ENCODE measurements around the gene TRIM41.
"Not testable (repeated sequence)": the region's sequence is repeated elsewhere in the genome, so short reads cannot be mapped to it uniquely, and the experiment has no call there.

TRIM41 gene

DNA sequence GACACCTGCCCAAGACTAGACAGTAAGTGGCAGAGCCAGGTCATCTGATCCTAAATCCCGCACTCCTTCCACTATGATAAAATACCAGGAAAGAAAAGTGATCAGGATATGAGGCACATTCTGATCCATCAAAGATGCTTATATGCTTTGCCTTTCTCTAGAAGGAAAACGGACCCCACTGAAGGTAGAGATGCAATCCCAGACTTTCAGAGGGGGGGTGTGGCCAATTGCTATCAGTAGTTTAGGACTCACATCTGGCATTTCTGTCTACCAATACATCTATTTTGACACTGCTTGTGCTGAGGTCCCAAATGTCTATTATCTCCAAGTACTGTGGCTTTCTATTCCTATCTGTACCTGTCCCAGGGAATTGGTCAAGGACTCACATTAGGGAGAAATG, 36.2 kb downstream of the TRIM41 start:
- no peak for DNase-seq

DNA sequence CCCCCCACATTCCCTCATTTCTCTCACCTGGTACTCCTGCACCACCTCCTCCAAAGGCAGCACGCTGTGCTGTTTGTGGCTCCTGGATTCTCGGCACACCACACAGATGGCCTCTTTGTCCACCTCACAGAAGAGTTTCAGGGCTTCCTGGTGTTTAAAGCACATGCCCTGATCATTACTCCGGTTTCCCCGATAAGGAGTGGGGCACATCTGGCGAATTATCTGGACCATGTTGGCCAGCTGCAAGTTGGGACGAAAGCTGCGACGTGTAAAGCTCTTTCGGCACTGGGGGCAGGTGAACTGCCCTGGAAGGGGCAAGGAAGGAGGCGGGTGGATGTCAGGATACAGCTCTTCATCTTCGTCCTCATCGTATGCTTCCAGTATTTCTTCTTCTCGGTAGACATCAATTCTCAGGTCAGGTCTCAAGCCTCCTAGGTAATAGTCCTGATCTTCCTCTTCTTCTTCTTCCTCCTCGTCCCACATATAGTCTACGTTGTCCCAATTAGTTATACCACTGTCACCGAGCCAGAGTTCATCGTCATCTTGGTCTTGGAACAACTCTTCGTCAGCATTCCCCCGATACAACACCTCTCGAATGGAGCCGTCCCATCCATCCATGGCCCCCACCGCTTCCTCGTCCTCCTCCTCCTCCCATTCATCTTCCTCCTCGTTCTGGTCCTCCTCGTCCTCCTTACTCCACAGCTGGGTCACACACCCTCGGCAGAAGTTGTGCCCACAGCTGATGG, 37.1 kb downstream of the TRIM41 start:
- DNase-seq, result no peak

DNA sequence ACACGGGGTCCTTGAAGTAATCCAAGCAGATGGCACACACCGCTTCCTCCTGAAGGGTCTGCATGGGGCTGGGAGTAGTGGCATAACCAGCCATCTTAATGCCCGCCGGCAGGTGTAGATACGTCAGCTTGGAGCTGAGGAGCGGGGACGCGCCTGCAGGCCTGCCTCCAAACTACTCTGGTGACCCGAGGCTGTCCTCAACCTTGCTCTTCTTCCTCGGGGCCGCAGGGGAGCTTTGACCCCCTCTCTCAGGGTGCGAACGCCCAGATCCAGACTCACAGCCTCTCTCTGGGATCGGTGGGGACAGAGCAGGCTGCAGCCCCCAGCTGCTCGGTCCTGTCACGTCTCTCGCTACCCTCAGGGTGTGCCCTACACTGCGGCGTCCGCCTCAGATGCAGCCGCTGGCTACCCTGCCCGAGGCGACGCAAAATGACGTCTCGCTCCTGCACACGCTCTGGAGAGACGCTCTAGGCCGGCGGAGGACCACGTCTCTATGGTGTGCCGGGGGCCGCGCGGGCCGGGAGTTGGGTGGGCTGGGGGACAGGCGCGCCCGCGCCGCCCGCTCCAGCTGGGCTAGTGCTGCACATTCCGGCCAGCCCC, 37.7 kb downstream of the TRIM41 start, which contains the start of gene TRIM52:
TRIM52 (minus strand) TSS at position 424 of the 600 bp plus-strand sequence; CDS start at position 94, 330 bp downstream.
- peak; percentile 88 for DNase-seq

DNA sequence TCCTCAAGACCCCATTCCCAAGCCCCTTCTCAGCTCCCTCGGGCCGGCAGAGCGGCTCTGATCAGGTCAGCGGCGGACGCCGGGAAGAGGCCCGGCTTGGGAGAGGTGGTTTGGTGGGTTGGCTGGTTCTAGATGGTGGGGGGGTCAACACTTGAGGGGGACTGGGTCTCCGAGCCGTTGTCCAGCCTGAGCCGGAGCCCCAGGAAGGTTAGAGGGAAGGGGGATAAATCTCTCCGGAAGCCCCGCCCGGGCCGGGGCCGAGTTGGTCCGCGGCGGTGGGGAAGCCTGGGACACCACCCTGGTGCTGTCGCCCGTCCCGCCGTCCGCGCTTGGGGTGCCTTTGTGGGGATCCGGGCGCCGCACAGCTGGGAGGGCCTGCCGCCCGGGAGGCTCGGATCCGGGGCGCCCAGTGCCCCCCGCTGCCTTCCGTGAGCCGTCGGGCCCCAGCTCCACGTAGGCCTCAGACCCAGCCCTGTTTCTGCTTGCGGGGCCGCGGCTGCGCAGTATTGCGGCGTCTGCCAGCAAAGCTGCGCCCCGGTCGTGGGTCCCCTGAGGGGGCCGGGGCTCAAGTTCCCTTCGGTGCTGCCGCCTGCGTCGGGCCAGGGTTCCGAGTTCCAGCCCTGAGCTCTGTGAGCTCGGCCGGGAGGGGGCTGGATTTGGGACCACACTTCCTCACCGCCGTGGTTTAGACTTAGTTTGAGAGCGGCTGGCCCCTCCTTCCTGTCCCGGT, 38.4 kb downstream of the TRIM41 start:
- peak; percentile 67 for DNase-seq

DNA sequence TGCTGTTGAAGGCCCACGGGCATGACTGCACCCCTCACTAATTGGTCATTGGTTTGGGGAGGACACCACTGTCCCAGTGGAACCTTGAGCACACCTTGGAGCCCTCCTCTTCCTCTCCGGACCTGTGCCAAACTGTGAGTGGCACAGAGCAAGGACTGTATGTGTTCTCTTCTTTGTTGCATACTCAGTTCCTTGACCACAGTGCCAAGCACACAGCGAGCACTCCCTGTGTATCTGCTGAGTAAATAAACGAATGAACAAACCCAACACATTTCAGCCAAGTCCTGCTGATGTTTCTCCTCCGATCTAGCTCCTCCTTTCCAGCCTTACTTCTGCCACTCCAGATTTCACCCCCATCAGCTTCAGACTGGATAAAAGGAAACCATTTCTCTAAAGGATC, 40.6 kb downstream of the TRIM41 start:
- no peak for DNase-seq

DNA sequence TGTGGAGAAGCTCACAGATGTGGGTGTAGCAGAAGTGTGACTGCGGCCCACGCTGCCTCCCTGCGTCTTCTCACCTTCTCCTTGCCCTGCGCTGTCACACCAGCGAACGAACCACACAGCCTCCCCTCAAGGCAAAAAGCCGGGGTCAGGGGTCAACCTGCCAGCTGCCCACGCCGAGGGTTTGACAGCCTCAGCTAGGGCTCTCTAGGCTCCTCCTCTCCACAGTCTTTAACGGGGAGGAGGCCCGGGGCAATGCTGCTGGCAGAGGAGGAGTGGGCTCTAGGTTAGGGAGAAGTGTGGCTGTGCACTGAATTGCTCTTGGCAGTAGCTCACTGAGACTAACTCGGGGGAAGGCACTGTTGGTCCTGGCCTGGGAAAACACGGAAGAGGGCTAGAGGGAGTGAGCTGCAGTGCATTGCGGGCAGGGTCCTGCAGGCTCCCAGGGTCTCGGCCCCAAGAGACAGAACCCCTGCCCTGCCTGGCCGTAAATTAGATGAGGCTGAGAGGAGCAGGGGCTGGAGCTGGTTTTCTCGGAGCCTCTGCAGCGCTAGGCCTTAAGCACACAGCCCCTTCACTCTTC, 42.1 kb downstream of the TRIM41 start:
- no peak for DNase-seq

DNA sequence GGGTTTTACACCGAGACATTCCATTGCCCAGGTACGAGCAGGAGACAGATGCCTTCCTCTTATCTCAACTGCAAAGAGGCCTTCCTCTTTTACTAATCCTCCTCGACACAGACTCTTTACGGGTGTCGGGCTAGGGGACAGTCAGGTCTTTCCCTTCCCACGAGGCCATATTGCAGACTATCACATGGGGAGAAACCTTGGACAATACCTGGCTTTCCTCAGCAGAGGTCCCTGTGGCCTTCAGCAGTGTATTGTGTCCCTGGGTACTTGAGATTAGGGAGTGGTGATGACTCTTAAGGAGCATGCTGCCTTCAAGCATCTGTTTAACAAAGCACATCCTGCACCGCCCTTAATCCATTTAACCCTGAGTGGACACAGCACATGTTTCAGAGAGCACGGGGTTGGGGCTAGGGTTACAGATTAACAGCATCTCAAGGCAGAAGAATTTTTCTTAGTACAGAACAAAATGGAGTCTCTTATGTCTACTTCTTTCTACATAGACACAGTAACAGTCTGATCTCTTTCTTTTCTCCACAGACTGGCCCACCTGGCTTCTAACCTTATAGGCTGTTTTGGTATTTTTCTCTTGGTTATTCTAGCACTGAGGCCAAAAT, 44.3 kb downstream of the TRIM41 start:
- not testable (repeated sequence) for DNase-seq

DNA sequence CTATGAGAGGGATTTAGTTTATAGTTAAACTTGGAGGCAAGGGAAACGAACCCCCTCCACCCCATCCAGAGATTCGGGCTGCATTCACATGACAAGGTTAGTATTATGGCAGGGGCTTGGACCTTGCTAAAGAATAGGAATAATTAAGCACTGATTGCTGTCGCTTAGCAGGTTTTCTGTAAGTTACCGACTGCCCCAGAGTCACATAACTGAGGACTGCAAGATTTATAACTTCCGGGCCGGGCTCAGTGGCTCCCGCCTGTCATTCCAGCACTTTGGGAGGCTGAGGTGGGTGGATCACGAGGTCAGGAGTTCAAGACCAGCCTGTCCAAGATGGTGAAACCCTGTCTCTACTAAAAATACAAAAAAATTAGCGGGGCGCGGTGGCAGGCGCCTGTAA, 44.8 kb downstream of the TRIM41 start:
- DNase-seq, result not testable (repeated sequence)

DNA sequence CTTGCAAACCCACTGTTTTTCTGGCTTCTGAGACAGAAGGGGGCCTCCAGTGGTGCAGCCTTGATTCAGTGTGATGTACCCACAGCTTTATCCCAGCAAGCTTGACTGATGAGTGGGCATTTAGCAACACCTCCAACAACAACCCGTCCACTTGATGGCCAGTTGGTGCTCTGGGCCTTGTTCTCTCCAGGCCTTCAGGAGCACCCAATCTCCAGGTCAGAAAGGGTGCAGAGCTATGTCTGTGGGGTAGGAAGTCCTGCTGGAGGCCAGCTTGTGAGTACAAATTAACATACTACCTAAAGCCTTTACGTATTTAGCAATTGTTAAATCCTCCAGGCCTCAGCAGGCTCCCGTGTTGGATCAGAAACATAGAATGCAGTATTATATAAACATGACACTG, 48.0 kb downstream of the TRIM41 start:
- DNase-seq, result no peak

DNA sequence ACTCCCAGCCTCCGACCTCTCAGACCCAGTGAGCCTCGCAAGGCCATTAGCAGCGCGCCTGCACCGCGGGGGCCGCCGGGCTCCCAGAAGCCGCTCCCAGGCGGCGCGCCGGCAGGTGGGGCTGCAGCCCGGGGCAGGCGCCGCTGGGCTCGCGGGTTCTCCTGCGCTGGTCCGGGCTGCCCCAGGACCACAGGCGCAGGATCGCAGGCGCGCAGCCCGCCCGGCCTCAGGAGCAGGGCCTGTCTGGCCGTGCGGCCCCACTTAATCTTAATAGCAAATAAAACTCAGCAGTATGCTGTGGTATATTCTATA, 50.3 kb downstream of the TRIM41 start:
- not testable (repeated sequence) for DNase-seq

DNA sequence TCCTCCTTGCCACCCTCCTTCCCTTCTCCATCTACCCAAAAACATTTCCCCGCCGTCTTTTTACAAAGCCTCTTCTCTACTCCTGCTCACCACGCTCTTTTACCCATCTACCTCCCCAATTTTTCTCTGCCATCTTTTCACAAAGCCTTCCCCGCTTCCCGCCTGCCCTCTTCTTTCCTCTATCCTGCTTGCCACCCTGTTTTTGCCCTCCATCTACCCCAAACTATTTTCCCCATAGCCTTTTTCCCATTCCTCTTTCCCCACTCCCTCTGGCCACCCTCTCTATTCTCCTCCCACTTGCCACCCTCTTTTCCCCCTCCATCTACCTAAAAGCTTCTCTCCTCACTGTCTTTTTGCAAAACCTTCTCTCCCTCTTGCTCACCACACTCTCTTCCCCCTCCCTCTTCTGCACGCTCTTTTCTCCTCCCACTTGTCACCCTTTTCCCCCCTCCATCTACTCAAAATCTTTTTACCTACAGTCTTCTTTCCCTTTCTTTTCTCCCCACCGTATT, 57.2 kb downstream of the TRIM41 start:
- no peak for DNase-seq

DNA sequence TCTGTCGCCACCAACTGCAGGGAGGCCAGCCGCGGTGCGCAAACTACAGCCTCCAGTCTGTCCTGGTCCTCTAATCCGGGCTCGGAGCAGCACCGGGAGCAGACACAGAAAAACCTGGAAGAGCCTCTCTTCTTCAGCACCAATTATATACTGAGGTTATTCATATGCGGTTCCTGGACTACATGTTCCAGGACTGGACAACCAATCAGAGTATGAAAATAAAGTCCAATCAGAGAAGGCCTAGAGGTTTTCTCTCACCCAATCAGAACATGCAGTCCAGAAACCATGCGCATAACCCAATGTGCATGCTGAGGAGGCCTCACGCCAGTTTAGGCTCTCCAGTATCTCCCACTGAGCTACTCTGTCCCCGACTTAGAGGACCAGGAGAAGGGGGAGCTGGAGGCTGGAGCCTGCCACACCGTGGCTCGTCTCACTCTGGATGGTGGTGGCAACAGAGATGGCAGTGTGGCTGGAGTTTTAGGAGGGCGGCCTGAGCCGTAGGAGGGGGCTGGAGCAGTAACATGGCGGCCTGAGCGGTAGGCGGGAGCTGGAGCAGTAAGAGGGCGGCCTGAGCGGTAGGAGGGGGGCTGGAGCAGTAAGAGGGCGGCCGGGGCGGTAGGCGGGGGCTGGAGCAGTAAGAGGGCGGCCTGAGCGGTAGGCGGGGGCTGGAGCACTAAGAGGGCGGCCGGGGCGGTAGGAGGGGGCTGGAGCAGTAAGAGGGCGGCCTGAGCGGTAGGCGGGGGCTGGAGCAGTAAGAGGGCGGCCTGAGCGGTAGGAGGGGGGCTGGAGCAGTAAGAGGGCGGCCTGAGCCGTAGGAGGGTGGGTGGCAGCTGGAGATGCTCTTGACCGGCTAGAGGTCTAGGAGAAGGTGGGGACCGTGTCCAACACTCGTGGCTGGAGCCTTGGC, 58.2 kb downstream of the TRIM41 start:
- DNase-seq, result no peak

DNA sequence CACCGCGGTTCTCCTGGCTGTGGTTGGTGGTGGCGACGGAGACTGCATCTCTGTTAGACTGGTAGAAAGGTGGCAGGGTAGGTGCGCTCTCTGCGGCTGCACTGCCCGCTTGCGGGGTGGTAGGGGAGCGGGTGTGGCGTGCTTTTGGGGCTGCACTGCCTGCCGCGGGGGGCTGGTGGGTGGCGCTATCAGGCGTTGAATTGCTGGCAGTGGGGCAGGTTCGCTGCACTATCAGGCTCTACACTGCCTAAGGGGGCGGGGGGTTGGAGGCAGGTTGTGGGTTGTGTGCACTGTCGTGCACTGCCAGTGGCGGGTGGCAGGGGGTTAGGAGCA, 58.9 kb downstream of the TRIM41 start:
- no peak for DNase-seq

DNA sequence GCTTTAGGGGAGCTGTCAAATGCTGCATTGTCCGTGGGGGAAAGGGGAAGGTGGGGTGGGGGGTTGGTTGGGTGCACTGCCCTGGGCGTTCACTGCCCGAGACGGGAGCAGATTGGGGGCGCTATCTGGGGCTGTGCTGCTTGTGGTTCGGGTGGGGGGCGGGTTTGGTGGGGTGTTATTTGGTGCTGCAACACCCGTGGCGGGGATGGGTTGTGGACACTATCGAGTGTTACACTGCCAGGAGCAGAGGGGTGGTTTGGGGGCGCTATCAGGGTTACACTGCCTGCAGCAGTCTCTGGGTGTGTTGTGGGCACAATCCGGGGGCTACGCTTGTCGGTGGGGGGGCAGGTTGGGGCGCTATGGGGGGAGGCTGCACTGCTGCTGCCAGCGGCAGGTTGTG, 59.3 kb downstream of the TRIM41 start:
- DNase-seq, result not testable (repeated sequence)

DNA sequence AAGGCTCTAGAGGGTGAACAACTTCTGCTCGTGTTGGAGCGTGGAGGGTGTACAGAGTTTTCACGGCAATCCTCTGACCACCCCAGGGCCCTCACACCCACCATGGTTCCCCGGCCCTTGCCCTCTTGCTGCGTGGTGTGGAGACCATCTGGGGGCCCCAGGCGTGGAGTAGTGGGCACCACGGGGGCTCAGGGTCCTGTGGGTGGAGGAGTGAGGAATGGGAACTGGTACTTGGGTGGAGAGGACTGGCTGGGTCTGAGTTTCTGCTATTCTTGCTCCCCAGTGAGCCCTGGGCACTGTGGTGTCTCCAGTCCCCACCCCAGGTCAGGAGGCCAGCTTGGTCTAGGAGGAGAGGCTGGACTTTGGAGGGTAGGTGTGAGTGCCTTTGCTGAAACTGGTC, 59.8 kb downstream of the TRIM41 start:
- DNase-seq, result no peak

DNA sequence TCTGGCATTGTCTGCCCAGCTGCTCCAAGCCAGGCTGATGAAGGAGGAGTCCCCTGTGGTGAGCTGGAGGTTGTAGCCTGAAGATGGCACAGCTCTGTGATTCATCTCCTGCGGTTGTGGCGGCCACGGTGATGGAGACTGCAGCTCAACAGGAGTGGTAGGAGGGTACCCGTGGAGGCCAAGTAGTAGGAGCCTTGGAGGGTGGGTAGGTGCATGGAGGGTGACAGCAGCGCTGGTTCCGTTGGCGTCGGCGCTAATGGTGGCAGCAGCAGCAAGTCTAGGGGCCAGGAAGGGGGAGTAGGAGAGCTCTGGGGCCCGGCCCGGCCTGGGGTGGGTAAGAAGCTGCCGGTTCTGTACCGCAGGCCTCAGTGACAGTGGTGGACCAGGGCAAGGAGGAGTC, 60.3 kb downstream of the TRIM41 start:
- DNase-seq, result no peak

DNA sequence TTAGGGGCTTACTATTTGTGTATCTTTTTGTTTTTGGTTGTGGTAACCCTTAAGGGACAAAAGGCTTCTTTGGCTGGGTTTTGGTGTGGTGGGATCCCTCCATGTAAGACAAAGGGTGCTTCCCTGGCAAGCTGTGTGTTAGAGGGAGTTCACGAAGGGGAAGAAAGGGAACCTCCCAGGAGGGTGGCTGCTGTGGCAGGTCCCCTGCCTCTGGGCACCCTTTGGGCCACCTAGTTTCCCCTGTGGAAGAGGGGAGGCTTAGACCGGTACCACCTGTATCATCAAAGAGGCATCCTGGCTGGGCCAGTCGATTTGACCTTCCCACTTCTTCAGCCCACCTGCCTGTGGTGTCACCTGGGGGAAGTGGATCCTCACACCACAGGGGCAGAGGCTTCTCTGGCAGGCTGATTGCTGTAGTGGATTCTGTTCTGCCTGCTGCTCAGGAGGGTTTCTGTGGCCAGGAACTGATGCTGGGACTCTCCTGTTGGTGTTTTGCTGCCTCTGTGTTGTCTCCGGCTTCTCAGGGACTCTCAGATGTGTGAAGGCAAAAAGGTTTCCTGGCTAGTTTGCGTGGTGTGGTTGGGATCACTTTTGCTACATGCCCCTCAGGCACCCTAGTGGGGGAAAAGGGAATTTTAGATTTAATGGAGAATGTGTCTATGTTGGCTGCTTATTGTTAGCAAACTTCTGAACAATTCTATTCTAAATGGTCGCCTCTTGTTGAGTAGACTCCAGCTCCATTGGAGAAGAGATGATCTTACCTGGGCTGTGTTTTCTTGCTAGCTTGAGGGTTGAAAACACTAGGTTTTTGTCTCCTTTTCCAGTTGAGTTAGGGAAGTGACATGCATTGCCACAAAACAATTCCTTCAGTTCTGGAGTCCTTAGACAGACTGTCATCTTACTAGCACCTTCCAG, 61.0 kb downstream of the TRIM41 start:
- not testable (repeated sequence) for DNase-seq

Data from stimulated activated CD4-positive, alpha-beta T cell treated with anti-CD3 and anti-CD28 coated beads, Interleukin-12 subunit alpha, Interleukin-12 subunit beta, amount 100 ng/mL, for 4 hours (primary cell).